ENCODE data around the gene PSMG4. TPM values are rescaled to one million over a fixed set of nuclear protein-coding genes. Genes with fewer than 3 reads are reported as not detected.

Gene PSMG4
- total RNA-seq, 1 experiment from 2014 or later, result 27.0 TPM

DNA sequence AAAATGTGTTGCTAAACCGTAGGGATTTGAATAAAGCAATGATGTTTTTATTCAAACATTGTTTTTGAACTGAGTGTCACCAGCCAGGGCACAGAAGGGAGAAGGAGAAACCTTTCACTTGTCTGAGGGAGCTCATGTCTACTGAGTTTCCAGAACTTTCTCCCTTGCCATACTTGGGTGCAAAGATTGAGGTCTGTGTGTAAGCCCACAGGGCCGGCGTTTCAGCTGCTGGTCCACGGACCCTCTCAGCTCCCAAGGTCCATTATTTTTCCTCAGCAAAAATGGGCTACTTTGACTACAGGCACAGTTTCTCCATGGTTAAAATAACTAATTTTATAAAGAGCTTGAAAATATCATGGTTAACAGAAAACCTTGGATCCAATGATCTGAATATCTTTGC is 32.6 kb downstream of the PSMG4 start:
- TF ChIP-seq POLR2AphosphoS5 (IDR thresholded peaks at IDR 0.05; ENCODE audit: low read depth, low read length) (no peak), SIN3A (IDR thresholded peaks at IDR 0.05; ENCODE audit: borderline replicate concordance, insufficient read depth, low read depth, low read length) (no peak), TCF7L2 (IDR thresholded peaks at IDR 0.05; ENCODE audit: low read depth, low read length) (no peak)
- TF ChIP-seq, protein P1, sequence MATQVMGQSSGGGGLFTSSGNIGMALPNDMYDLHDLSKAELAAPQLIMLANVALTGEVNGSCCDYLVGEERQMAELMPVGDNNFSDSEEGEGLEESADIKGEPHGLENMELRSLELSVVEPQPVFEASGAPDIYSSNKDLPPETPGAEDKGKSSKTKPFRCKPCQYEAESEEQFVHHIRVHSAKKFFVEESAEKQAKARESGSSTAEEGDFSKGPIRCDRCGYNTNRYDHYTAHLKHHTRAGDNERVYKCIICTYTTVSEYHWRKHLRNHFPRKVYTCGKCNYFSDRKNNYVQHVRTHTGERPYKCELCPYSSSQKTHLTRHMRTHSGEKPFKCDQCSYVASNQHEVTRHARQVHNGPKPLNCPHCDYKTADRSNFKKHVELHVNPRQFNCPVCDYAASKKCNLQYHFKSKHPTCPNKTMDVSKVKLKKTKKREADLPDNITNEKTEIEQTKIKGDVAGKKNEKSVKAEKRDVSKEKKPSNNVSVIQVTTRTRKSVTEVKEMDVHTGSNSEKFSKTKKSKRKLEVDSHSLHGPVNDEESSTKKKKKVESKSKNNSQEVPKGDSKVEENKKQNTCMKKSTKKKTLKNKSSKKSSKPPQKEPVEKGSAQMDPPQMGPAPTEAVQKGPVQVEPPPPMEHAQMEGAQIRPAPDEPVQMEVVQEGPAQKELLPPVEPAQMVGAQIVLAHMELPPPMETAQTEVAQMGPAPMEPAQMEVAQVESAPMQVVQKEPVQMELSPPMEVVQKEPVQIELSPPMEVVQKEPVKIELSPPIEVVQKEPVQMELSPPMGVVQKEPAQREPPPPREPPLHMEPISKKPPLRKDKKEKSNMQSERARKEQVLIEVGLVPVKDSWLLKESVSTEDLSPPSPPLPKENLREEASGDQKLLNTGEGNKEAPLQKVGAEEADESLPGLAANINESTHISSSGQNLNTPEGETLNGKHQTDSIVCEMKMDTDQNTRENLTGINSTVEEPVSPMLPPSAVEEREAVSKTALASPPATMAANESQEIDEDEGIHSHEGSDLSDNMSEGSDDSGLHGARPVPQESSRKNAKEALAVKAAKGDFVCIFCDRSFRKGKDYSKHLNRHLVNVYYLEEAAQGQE (IDR thresholded peaks at IDR 0.05; ENCODE audit: insufficient read depth in 1 of 2, low read depth in 2 of 2, low read length in 1 of 2), result no peak
- TF ChIP-seq, protein P2, sequence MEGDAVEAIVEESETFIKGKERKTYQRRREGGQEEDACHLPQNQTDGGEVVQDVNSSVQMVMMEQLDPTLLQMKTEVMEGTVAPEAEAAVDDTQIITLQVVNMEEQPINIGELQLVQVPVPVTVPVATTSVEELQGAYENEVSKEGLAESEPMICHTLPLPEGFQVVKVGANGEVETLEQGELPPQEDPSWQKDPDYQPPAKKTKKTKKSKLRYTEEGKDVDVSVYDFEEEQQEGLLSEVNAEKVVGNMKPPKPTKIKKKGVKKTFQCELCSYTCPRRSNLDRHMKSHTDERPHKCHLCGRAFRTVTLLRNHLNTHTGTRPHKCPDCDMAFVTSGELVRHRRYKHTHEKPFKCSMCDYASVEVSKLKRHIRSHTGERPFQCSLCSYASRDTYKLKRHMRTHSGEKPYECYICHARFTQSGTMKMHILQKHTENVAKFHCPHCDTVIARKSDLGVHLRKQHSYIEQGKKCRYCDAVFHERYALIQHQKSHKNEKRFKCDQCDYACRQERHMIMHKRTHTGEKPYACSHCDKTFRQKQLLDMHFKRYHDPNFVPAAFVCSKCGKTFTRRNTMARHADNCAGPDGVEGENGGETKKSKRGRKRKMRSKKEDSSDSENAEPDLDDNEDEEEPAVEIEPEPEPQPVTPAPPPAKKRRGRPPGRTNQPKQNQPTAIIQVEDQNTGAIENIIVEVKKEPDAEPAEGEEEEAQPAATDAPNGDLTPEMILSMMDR (IDR thresholded peaks at IDR 0.05), result no peak
- H3K27me3 ChIP-seq (ENCODE audit: control insufficient read depth, insufficient read depth, low read length), result no peaks in the 10 kb centered on the region
- H3K27ac ChIP-seq (ENCODE audit: low read length), result no peak overlapping the region
- no peak overlapping the region for H3K4me3 ChIP-seq (ENCODE audit: low read depth in 2 of 2, low read length in 2 of 2)
- H3K9me3 ChIP-seq (ENCODE audit: control insufficient read depth, insufficient read depth, low read depth, low read length), result no peaks in the 10 kb centered on the region
- ATAC-seq, result no peak
- in situ Hi-C loops (cut with HindIII; ENCODE audit: low pct_unique_long_range_greater_than_20kb, low sequenced_read_pairs) (no loop called here), intact Hi-C loops (cut with micrococcal nuclease; ENCODE audit: unreplicated experiment) (loop anchor here (10.0 kb wide), 1 partner anchor 163 kb away; the partner anchor contains the start of gene SLC22A23)
- DNase-seq (ENCODE audit: low read depth, low spot score), result no peak
- BruUV-seq (replicated peaks), result no TSS peak
- POLR2A ChIA-PET, result no interaction called here
- CTCF ChIA-PET, result no interaction called here
- H3K4me1 ChIP-seq (ENCODE audit: control insufficient read depth, insufficient read depth, low read length), result peaks cover 4% of the 10 kb centered on the region; the same call in 1 of the 2 replicates
- H3K36me3 ChIP-seq (ENCODE audit: control insufficient read depth, insufficient read depth, low read length), result no peaks in the 10 kb centered on the region

DNA sequence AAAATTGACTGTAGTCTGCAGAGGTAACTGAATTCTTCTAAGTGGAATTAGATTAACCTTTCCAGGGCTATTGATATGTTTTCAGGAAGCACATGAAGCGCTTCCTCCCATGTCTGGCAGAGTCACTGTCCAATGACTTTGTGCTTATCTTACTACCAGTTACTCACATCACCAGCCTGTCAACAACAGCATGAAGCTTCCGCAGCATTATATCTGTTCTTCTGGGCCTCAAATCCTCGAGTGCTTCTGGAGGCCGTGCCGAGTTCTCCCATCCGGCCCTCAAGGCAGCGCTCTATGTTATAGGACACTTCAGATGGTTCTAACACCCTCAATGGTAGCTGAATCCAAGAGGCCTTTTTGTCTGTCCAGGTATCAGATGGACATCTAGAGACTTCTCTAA is 33.2 kb downstream of the PSMG4 start:
- BruUV-seq (replicated peaks), result no TSS peak
- DNase-seq (ENCODE audit: low read depth, low spot score) (no peak), ATAC-seq (no peak)
- TF ChIP-seq, protein P1 (IDR thresholded peaks at IDR 0.05; ENCODE audit: insufficient read depth in 1 of 2, low read depth in 2 of 2, low read length in 1 of 2), result no peak
- no peak for TF ChIP-seq TCF7L2 (IDR thresholded peaks at IDR 0.05; ENCODE audit: low read depth, low read length)
- TF ChIP-seq, protein P2 (IDR thresholded peaks at IDR 0.05), result no peak
- TF ChIP-seq SIN3A (IDR thresholded peaks at IDR 0.05; ENCODE audit: borderline replicate concordance, insufficient read depth, low read depth, low read length), result no peak
- no peak for TF ChIP-seq POLR2AphosphoS5 (IDR thresholded peaks at IDR 0.05; ENCODE audit: low read depth, low read length)
- Histone ChIP-seq H3K27me3 (ENCODE audit: control insufficient read depth, insufficient read depth, low read length) (no peaks in the 10 kb centered on the region), H3K27ac (ENCODE audit: low read length) (no peak overlapping the region), H3K9me3 (ENCODE audit: control insufficient read depth, insufficient read depth, low read depth, low read length) (no peaks in the 10 kb centered on the region), H3K4me1 (ENCODE audit: control insufficient read depth, insufficient read depth, low read length) (peaks cover 9% of the 10 kb centered on the region), H3K4me3 (ENCODE audit: low read depth in 2 of 2, low read length in 2 of 2) (no peak overlapping the region), H3K36me3 (ENCODE audit: control insufficient read depth, insufficient read depth, low read length) (no peaks in the 10 kb centered on the region)
- in situ Hi-C loops (cut with HindIII; ENCODE audit: low pct_unique_long_range_greater_than_20kb, low sequenced_read_pairs) (no loop called here), intact Hi-C loops (cut with micrococcal nuclease; ENCODE audit: unreplicated experiment) (loop anchor here (10.0 kb wide), 1 partner anchor 163 kb away; the partner anchor contains the start of gene SLC22A23)
- ChIA-PET CTCF (no interaction called here), POLR2A (no interaction called here)
